ENCODE results near the gene FRMD8.
"Not testable (repeated sequence)": the region's sequence is repeated elsewhere in the genome, so short reads cannot be mapped to it uniquely, and the experiment has no call there.

The FRMD8 gene

GRCh38 chr11:65451301-65451700 lies 64.9 kb downstream of the FRMD8 start:
- not testable (repeated sequence) for DNase-seq (ENCODE audit: extremely low read depth in 1 of 2, low read depth in 1 of 2)

GRCh38 chr11:65452259-65452658 lies 65.8 kb downstream of the FRMD8 start:
- not testable (repeated sequence) for DNase-seq (ENCODE audit: extremely low read depth in 1 of 2, low read depth in 1 of 2)

GRCh38 chr11:65452806-65453490 lies 66.5 kb downstream of the FRMD8 start:
- DNase-seq (ENCODE audit: extremely low read depth in 1 of 2, low read depth in 1 of 2): no peak

- no peak for DNase-seq (ENCODE audit: extremely low read depth in 1 of 2, low read depth in 1 of 2)
These were observed 67.9 kb downstream of the FRMD8 start for GRCh38 chr11:65454311-65454695.

- peak; percentile 73 to 77 for DNase-seq (ENCODE audit: extremely low read depth in 1 of 2, low read depth in 1 of 2)
These were observed 68.4 kb downstream of the FRMD8 start for GRCh38 chr11:65454696-65455456.

- no peak for DNase-seq (ENCODE audit: extremely low read depth in 1 of 2, low read depth in 1 of 2)
These were observed 70.0 kb downstream of the FRMD8 start for GRCh38 chr11:65456418-65456817.

- DNase-seq (ENCODE audit: extremely low read depth in 1 of 2, low read depth in 1 of 2): no peak
These were observed 73.1 kb downstream of the FRMD8 start for GRCh38 chr11:65459552-65459951.

Data from stimulated activated CD8-positive, alpha-beta memory T cell treated with anti-CD3 and anti-CD28 coated beads, Interleukin-7, amount 100 ng/mL, for 48 hours (primary cell).